H1 (cell line): ENCODE results near the gene TIGIT. TPM values are rescaled to one million over a fixed set of nuclear protein-coding genes. Genes with fewer than 3 reads are reported as not detected.

Source experiments
- CEBPB ChIP-seq: IDR thresholded peaks from 2 replicates; pipeline ENCODE4 v1.6.1; 2012; ENCODE audit warnings: low read depth, low read length
- RAD21 ChIP-seq, 2 experiments: IDR thresholded peaks in 1 of 2; conservative IDR thresholded peaks in 1 of 2; 2 replicates each; pipeline ENCODE4 v1.6.1; 2011; ENCODE audit warnings: low read depth in 2 of 2, low read length in 2 of 2, improper control_type of control experiment in 1 of 2, inconsistent platforms in 1 of 2, mild to moderate bottlenecking in 1 of 2, moderate library complexity in 1 of 2
- polyA plus RNA-seq, 7 experiments: library from polyadenylated mRNA; depleted of rRNA in 3 of 7; stranded (reverse) in 5 of 7; unstranded in 2 of 7; fragments of >200 nt in 5 of 7; fragments of 200-250 nt in 2 of 7; gene quantifications; 1 replicate in 5 of 7; 2 replicates in 1 of 7; 4 replicates in 1 of 7; pipeline versions ENCODE4 v1.2.1 to v1.2.3, GENCODE V29; 2011 to 2013; ENCODE audit warnings: missing spikeins in 2 of 7, mixed read lengths in 2 of 7
- total RNA-seq: library from RNA; stranded (reverse); fragmentation: NEBNext Ultra II Directional; extraction: Animal tissue kit (Norgen Biotek cat#: 25700); gene quantifications from 2 replicates; pipeline ENCODE4 v1.2.1, GENCODE V29; 2021
- TF ChIP-seq, protein P1 (sequence below): IDR thresholded peaks from 2 replicates; pipeline ENCODE4 v1.6.1; 2011; ENCODE audit warnings: low read depth, mild to moderate bottlenecking, low read length; ENCODE audit not compliant: insufficient read depth

Gene TIGIT
- total and polyA plus RNA-seq, 2 of the 8 experiments (the other 6 are each of a cell fraction or from before 2014, with no cell fraction given), result 0.02 TPM; not detected in 1

DNA sequence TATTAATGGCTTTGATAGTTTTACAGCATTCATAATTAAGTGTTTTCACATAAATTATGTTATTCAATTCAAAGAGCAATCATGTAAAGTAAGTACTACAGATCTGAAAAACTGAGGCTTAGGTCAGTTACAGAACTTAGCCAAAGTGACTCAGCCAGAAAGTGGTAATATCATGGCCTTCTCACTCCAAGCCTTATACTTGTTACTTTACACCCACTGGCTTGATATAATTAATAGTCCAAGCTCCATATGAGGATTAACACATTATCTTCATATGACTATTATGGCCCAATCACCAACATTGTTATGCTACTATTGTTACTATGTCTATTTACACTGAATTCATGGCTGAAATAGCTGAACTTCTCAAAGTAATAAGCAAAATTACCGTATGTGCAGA lies 50.7 kb downstream of the TIGIT start (continued):
- TF ChIP-seq, protein P1, sequence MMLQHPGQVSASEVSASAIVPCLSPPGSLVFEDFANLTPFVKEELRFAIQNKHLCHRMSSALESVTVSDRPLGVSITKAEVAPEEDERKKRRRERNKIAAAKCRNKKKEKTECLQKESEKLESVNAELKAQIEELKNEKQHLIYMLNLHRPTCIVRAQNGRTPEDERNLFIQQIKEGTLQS, result no peak
- TF ChIP-seq CEBPB (no peak), RAD21 (IDR thresholded peaks at IDR 0.05 in 1 of 2, conservative IDR thresholded peaks at IDR 0.05 in 1 of 2; ENCODE audit: low read depth in 2 of 2, low read length in 2 of 2) (no peak)
